PC-9 (cell line): ENCODE data around the gene TSPAN10. TPM values are rescaled to one million over a fixed set of nuclear protein-coding genes. Genes with fewer than 3 reads are reported as not detected.
"Not testable (repeated sequence)": the region's sequence is repeated elsewhere in the genome, so short reads cannot be mapped to it uniquely, and the experiment has no call there.

Experiments
- BruUV-seq: library from RNA; stranded (reverse); fragments of 400-500 nt; replicated peaks from 2 replicates; lab custom pipeline; 2021; lab: Mats Ljungman, UMichigan
- CTCF ChIA-PET: fragments of 300-600 bp; sonication (Branson Sonifier 250); formaldehyde crosslinking; loops from one replicate; lab custom pipeline; 2022; ENCODE audit warnings: antibody characterized with exemption; lab: Charles Lee
- POLR2A ChIA-PET: fragments of 300-600 bp; sonication (Branson Sonifier 250); formaldehyde crosslinking; loops from one replicate; lab custom pipeline; 2022; ENCODE audit warnings: antibody characterized with exemption; ENCODE audit not compliant: unreplicated experiment; lab: Charles Lee
- DNase-seq, 2 experiments: peaks; one replicate each; pipeline versions ENCODE4 v3.0.0 to v3.0.0-alpha.2; 2015 to 2022; ENCODE audit warnings: mixed read lengths in 1 of 2
- H2AFZ ChIP-seq: fragments of 200-600 bp; sonication (generic); 2 replicates; pipeline ENCODE4 v1.8.1; 2017; ENCODE audit warnings: antibody characterized with exemption
- H3F3A ChIP-seq: fragments of 200-600 bp; sonication (generic); 2 replicates; pipeline ENCODE4 v1.8.1; 2017; ENCODE audit warnings: antibody characterized with exemption, mild to moderate bottlenecking, low read depth; ENCODE audit not compliant: insufficient read depth
- H3K27ac ChIP-seq: fragments of 200-600 bp; sonication (generic); 2 replicates; pipeline ENCODE4 v1.6.1; 2016; ENCODE audit warnings: mixed run types
- H3K27me3 ChIP-seq: fragments of 200-600 bp; sonication (generic); 2 replicates; pipeline ENCODE4 v1.6.1; 2016; ENCODE audit warnings: low read depth, mixed run types; ENCODE audit not compliant: insufficient read depth
- H3K36me3 ChIP-seq: fragments of 200-600 bp; sonication (generic); 2 replicates; pipeline ENCODE4 v1.6.1; 2016; ENCODE audit warnings: low read depth, mixed run types
- H3K4me1 ChIP-seq: fragments of 200-600 bp; sonication (generic); replicated peaks from 2 replicates; pipeline ENCODE4 v1.6.1; 2016; ENCODE audit warnings: mixed run types; ENCODE audit not compliant: insufficient read depth
- H3K4me2 ChIP-seq: fragments of 200-600 bp; sonication (generic); 2 replicates; pipeline ENCODE4 v1.6.1; 2017; ENCODE audit warnings: mixed run types
- H3K4me3 ChIP-seq: fragments of 200-600 bp; sonication (generic); 2 replicates; pipeline ENCODE4 v1.6.1; 2016; ENCODE audit warnings: mixed run types
- H3K79me2 ChIP-seq: fragments of 200-600 bp; sonication (generic); 2 replicates; pipeline ENCODE4 v1.6.1; 2017; ENCODE audit warnings: low read depth, mixed run types
- H3K9me2 ChIP-seq: fragments of 200-600 bp; sonication (generic); 2 replicates; pipeline ENCODE4 v1.8.1; 2017; ENCODE audit warnings: mild to moderate bottlenecking; ENCODE audit not compliant: insufficient read depth
- H3K9me3 ChIP-seq: fragments of 200-600 bp; sonication (generic); 2 replicates; pipeline ENCODE4 v1.8.1; 2016; ENCODE audit warnings: low read depth; ENCODE audit not compliant: insufficient read depth
- H4K20me1 ChIP-seq: fragments of 200-600 bp; sonication (generic); 2 replicates; pipeline ENCODE4 v1.8.1; 2017; ENCODE audit not compliant: insufficient read depth
- CTCF ChIP-seq: fragments of 200-600 bp; sonication (generic); conservative IDR thresholded peaks from 2 replicates; pipeline ENCODE4 v1.6.1; 2017; ENCODE audit warnings: mixed run types, antibody characterized with exemption, mild to moderate bottlenecking, moderate library complexity
- EZH2 ChIP-seq: fragments of 200-600 bp; sonication (generic); IDR thresholded peaks from 2 replicates; pipeline ENCODE4 v1.8.0; 2017; ENCODE audit warnings: antibody characterized with exemption, low read depth
- intact Hi-C: fragments of 100-400 bp; cut with micrococcal nuclease; formaldehyde crosslinking; loops from one replicate; pipeline ENCODE4 v1.10.0; 2022; ENCODE audit not compliant: unreplicated experiment
- total RNA-seq: library from RNA; stranded (reverse); gene quantifications from 2 replicates; pipeline ENCODE4 v1.2.3, GENCODE V29; 2021

TSPAN10 gene
- total RNA-seq, 1 experiment from 2014 or later, result 8.6 TPM

DNA sequence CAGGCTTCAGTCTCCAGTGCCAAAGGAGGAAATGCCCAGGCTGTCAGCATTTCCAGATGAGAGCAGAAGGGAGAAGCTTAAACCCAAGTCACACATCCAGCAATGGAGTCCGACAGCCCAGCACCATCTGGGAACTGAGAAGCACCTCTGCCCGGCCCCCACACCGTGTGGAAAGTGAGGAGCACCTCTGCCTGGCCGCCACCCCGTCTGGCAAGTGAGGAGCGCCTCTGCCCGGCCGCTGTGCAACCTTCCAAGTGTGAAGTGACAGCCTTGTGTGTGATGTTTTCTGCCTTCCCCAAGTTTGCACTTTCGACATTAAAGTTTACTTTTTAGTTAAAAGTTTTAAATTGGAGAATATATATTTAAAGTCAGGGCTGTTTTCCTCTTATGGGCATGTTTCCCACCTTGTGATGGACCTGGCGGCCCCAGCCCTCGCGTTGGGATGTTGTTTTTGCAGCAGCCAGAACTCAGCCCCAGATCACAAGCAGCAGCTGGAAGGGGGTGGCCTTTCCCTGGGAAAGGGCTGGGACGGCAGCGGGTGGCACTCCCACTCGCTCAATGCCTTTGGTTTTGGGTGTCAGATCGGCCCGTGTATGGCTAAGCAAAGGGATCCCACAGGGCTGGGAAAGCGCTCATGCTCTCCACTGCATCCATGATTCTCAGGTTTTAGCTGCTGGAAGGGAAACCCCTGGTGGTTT is 36.7 kb downstream of the TSPAN10 start:
- POLR2A ChIA-PET, result no interaction called here
- Histone ChIP-seq H3K4me3 (no peak overlapping the region), H3K9me2 (no peaks in the 10 kb centered on the region), H4K20me1 (no peaks in the 10 kb centered on the region), H3K4me2 (no peak overlapping the region), H3K27me3 (no peaks in the 10 kb centered on the region), H3F3A (peaks cover 12% of the 10 kb centered on the region; the same call in 1 of the 2 replicates), H3K79me2 (peaks cover 8% of the 10 kb centered on the region; the same call in 1 of the 2 replicates), H2AFZ (no peak overlapping the region), H3K4me1 (no peaks in the 10 kb centered on the region), H3K27ac (no peak overlapping the region), H3K36me3 (no peaks in the 10 kb centered on the region), H3K9me3 (no peaks in the 10 kb centered on the region)
- TF ChIP-seq CTCF (no peak), EZH2 (no peak)
- CTCF ChIA-PET, result interaction anchor here (0.6 kb wide), 2 partner anchors 40 to 218 kb away, joined by 3 to 5 read pairs; no protein-coding TSS in a partner anchor
- BruUV-seq, result no TSS peak
- no peak for DNase-seq
- intact Hi-C loops, result no loop called here

DNA sequence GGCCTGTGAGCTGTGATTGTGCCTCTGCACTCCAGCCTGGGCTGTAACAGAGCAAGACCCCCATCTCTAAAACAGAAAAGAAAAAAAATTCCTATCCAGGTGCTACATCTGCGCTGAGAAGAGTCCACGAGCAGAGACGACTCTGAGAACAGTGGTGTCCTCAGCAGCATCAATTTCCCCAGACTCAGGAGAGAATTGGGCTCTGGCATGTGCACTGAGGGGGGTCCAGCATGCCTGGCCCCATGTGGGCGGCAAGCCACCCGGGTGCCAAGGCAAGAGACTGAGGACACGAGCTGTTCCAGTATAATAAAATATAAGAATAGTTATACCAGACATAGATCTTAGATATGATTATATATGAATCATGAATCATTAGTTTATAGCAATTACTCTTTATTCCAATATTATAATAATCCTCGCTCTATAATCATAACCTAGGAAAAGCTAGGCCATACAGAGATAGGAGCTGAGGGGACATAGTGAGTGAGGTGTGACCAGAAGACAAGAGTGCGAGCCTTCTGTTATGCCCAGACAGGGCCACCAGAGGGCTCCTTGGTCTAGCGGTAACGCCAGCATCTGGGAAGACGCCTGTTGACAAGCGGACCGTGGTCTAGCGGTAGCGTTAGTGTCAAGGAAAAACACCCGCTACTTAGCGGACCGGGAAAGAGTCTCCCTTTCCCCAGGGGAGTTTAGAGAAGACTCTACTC is 38.7 kb downstream of the TSPAN10 start:
- H2AFZ ChIP-seq, H3K4me3 ChIP-seq, H3K27ac ChIP-seq, H3K4me2 ChIP-seq, intact Hi-C loops, BruUV-seq, H3K9me3 ChIP-seq, H3K27me3 ChIP-seq, H3K36me3 ChIP-seq, H3K4me1 ChIP-seq, H3K9me2 ChIP-seq, H4K20me1 ChIP-seq, H3K79me2 ChIP-seq: not testable (repeated sequence)
- H3F3A ChIP-seq, result peaks cover 12% of the 10 kb centered on the region; the same call in 1 of the 2 replicates
- ChIA-PET CTCF (interaction anchor here (0.6 kb wide), 2 partner anchors 36 to 337 kb away, joined by 3 to 4 read pairs; no protein-coding TSS in a partner anchor), POLR2A (interaction anchor here (0.6 kb wide), 1 partner anchor 184 kb away, joined by 4 read pairs; no protein-coding TSS in a partner anchor)
- peak in 1 of 2 experiments; percentile 56 for DNase-seq
- peak; percentile 69 for TF ChIP-seq CTCF

DNA sequence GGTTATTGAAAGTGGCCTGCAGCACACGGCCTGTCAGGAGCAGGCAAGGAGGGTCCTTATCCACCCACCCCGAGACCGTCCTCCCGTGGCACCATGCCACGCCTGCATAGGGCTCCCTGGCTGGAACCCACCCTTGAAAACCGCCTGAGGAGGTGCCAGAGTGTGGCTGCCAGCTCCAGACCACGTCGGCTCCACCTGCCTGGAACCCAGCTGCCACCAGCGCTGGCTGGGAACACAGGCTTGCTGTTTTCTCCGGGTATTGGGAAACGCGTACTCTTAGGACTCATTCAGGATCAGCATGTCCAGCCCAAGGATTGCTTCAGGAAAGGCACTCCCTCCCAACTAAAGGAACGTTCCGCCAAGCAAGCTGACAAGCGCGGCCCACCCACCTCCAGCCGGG is 39.9 kb downstream of the TSPAN10 start:
- H3K4me3 ChIP-seq, result no peak overlapping the region
- POLR2A ChIA-PET, result no interaction called here
- TF ChIP-seq EZH2 (no peak), CTCF (no peak)
- 0 out of 2 replicates have a peak, but pooled peaks cover 4% of the 10 kb centered on the region for H3K79me2 ChIP-seq
- no peak for DNase-seq
- no peaks in the 10 kb centered on the region for H4K20me1 ChIP-seq
- H3K9me2 ChIP-seq, result no peaks in the 10 kb centered on the region
- no peak overlapping the region for H3K27ac ChIP-seq
- no peak overlapping the region for H3K4me2 ChIP-seq
- intact Hi-C loops, result no loop called here
- peaks cover 12% of the 10 kb centered on the region; the same call in 1 of the 2 replicates for H3F3A ChIP-seq
- H3K4me1 ChIP-seq, result no peaks in the 10 kb centered on the region
- no peaks in the 10 kb centered on the region for H3K36me3 ChIP-seq
- BruUV-seq, result no TSS peak
- no peaks in the 10 kb centered on the region for H3K9me3 ChIP-seq
- H3K27me3 ChIP-seq, result no peaks in the 10 kb centered on the region
- CTCF ChIA-PET, result no interaction called here
- no peak overlapping the region for H2AFZ ChIP-seq
